Lung (tissue), 12 donors: ENCODE measurements around the gene DENND2A. TPM values are rescaled to one million over a fixed set of nuclear protein-coding genes. Genes with fewer than 3 reads are reported as not detected.
A peak's percentile ranks its signal among the peaks of the same experiment; 100 is the strongest.

Source experiments
- ATAC-seq: fragments of 200-7000 bp; cut with Tn5 transposase; one replicate; pipeline ENCODE4 v1.9.1; 2020; ENCODE audit warnings: moderate number of reproducible peaks; ENCODE audit not compliant: insufficient read depth, low FRiP score
- DNase-seq, 3 donors: peaks; one replicate each; pipeline ENCODE4 v3.0.0-alpha.2; 2013 to 2017
- H3K27ac ChIP-seq, 2 donors: one replicate each; pipeline ENCODE4 v1.5.1; 2013; ENCODE audit warnings: mild to moderate bottlenecking in 2 of 2, moderate library complexity in 2 of 2, control low read depth in 1 of 2, inconsistent platforms in 1 of 2, low read depth in 1 of 2, low read length in 1 of 2
- H3K27me3 ChIP-seq, 3 donors: one replicate each; pipeline ENCODE4 v1.5.1; 2013; ENCODE audit warnings: low read length in 2 of 3; ENCODE audit not compliant: control insufficient read depth in 3 of 3, insufficient read depth in 3 of 3
- H3K36me3 ChIP-seq, 4 donors: one replicate each; pipeline ENCODE4 v1.5.1; 2013; ENCODE audit warnings: low read length in 4 of 4, mild to moderate bottlenecking in 1 of 4, moderate library complexity in 1 of 4; ENCODE audit not compliant: control insufficient read depth in 4 of 4, insufficient read depth in 4 of 4
- H3K4me1 ChIP-seq, 5 donors: one replicate each; pipeline ENCODE4 v1.5.1; 2013; ENCODE audit warnings: low read length in 5 of 5, mild to moderate bottlenecking in 2 of 5, moderate library complexity in 1 of 5; ENCODE audit not compliant: control insufficient read depth in 5 of 5, insufficient read depth in 5 of 5
- H3K4me3 ChIP-seq: one replicate; pipeline ENCODE4 v1.5.1; 2013; ENCODE audit warnings: mild to moderate bottlenecking, control low read depth, moderate library complexity
- H3K9ac ChIP-seq, 2 donors: one replicate each; pipeline ENCODE4 v1.5.1; 2013; ENCODE audit warnings: low read length in 2 of 2, control low read depth in 1 of 2; ENCODE audit not compliant: insufficient read depth in 1 of 2
- H3K9me3 ChIP-seq, 4 donors: one replicate each; pipeline ENCODE4 v1.5.1; 2013; ENCODE audit warnings: low read length in 3 of 4, mild to moderate bottlenecking in 1 of 4, moderate library complexity in 1 of 4; ENCODE audit not compliant: control insufficient read depth in 4 of 4, insufficient read depth in 3 of 4
- CTCF ChIP-seq: IDR thresholded peaks from 2 replicates; pipeline ENCODE4 v1.5.1; 2012; ENCODE audit warnings: mild to moderate bottlenecking; ENCODE audit errors: control extremely low read depth, extremely low read depth
- WGBS, 2 donors: extraction: QIAGEN DNeasy Blood & Tissue Kit; methylation state at CpG; one replicate each; pipeline ENCODE4 v1.1.7; 2013; 5-methylcytosine and 5-hydroxymethylcytosine counted together
- polyA plus RNA-seq, 2 donors: library from polyadenylated mRNA; stranded (reverse); fragments of 200-250 nt; gene quantifications; one replicate each; pipeline ENCODE4 v1.2.1, GENCODE V29; 2013
- total RNA-seq, 2 donors: library from RNA; depleted of rRNA in 1 of 2; stranded (reverse); fragments of >200 nt in 1 of 2; gene quantifications; one replicate each; pipeline ENCODE4 v1.2.1, GENCODE V29; 2014 to 2021
- donor health status: control.
- donor health status: control.
- donor health status: Bipolar disorder and iron deficiency.
- donor health status: healthy.
- donor health status: DM: yes; HTN: yes; CAD: no.

The DENND2A gene
- total and polyA plus RNA-seq, 4 donors: 4.1 to 32.4 (median 9.7) TPM

DNA sequence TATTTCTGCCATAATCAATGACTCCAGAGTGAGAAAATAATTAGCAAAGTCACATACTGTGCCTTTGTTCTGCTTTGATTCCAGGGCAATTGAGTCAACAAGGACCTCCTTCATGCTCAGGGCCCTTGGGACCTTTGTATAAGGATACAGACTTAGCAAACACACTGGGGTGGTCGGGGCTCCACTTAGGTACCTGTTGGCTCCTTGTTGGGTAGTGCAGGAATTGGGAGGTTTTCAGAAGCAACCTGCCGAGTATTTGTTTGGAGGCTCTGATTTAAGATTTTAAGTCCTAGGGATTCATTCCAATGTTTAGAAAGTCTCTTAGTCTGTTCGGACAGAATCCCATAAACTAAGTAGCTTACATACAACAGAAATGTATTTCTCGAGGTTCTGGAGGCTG, 35.1 kb upstream of the DENND2A start:
- H3K4me3 ChIP-seq: no peak overlapping the region
- H3K27ac ChIP-seq: no peak overlapping the region
- peaks cover 0 to 10% (median 3%) of the 10 kb centered on the region in 5 donors for H3K4me1 ChIP-seq
- H3K9ac ChIP-seq: no peak overlapping the region
- DNase-seq: no peak
- no peak for TF ChIP-seq CTCF
- ATAC-seq: no peak
- H3K9me3 ChIP-seq: no peaks in the 10 kb centered on the region
- H3K27me3 ChIP-seq: no peaks in the 10 kb centered on the region
- peaks cover 0 to 8% (median 1%) of the 10 kb centered on the region in 4 donors for H3K36me3 ChIP-seq
- WGBS, 2 donors: 84 to 89% methylated on average over 4 of the region's 4 CpGs

DNA sequence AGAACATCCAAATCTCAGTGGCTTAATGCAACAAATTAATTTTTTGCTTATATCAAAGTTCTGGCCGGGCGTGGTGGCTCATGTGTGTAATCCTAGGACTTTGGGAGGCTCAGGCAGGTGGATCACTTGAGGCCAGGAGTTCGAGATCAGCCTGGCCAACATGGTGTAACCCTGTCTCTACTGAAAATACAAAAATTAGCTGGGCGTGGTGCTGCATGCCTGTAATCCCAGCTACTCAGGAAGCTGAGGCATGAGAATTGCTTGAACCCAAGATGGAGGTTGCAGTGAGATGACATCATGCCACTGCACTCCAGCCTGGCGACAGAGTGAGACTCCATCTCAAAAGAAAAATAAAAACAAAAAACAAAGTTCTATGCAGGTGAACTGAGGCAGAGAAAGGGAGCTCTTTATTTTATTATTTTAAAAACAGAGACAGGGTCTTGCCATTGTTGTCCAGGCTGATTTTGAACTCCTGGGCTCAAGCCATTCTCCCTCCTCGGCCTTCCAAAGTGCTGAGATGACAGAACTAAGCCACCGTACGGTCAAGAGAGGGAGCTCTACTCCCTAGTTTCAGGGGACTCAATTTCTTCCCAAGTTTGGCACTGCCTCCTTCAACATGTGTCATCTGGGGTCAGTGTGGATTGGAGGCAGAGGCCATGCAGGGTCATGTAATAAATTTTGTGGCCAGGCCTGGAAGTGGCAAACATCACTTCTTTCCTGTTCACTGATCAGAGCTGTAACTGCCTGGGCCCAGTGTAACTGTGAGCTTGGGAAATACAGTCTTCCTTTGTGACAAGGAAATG, 34.5 kb upstream of the DENND2A start:
- no peaks in the 10 kb centered on the region for H3K9me3 ChIP-seq
- H3K27me3 ChIP-seq: no peaks in the 10 kb centered on the region
- H3K4me1 ChIP-seq: peaks cover 0 to 10% (median 3%) of the 10 kb centered on the region in 5 donors
- peak in 2 of 3 donors; percentile 50 to 59 for DNase-seq
- H3K36me3 ChIP-seq: peaks cover 0 to 6% (median 0%) of the 10 kb centered on the region in 4 donors
- ATAC-seq: no peak
- 58 to 67% methylated on average over 8 of the region's 8 CpGs for WGBS, 2 donors
- no peak overlapping the region for H3K9ac ChIP-seq
- peak; percentile 17 for TF ChIP-seq CTCF
- H3K4me3 ChIP-seq: no peak overlapping the region
- peak overlapping the region in 1 of 2 donors; percentile 4 for H3K27ac ChIP-seq

GRCh38 chr7:140674356-140674800, 33.8 kb upstream of the DENND2A start:
- peaks cover 0 to 6% (median 0%) of the 10 kb centered on the region in 4 donors for H3K36me3 ChIP-seq
- 56 to 68% methylated on average over 5 of the region's 5 CpGs for WGBS, 2 donors
- peaks cover 0 to 10% (median 3%) of the 10 kb centered on the region in 5 donors for H3K4me1 ChIP-seq
- ATAC-seq (peak; percentile 5), DNase-seq (peak; percentile 30 to 67 (median 47))
- H3K9me3 ChIP-seq: no peaks in the 10 kb centered on the region
- TF ChIP-seq CTCF: no peak
- no peaks in the 10 kb centered on the region for H3K27me3 ChIP-seq
- no peak overlapping the region for H3K27ac ChIP-seq
- no peak overlapping the region for H3K9ac ChIP-seq
- no peak overlapping the region for H3K4me3 ChIP-seq
